CD4-positive, alpha-beta T cell treated with Interleukin-10 for 1 hour (primary cell): Measurements from ENCODE around the gene KYNU.
"Not testable (repeated sequence)": the region's sequence is repeated elsewhere in the genome, so short reads cannot be mapped to it uniquely, and the experiment has no call there.

Experiments
- DNase-seq: peaks from one replicate; pipeline ENCODE4 v3.0.0-alpha.2; 2020

Gene KYNU

GRCh38 chr2:142926445-142926844 is 49.0 kb downstream of the KYNU start:
- DNase-seq = no peak

- no peak for DNase-seq
These were observed 53.5 kb downstream of the KYNU start for GRCh38 chr2:142930835-142931398.

- no peak for DNase-seq
These were observed 56.5 kb downstream of the KYNU start for GRCh38 chr2:142933916-142934315.

GRCh38 chr2:142935563-142936089 is 58.2 kb downstream of the KYNU start:
- no peak for DNase-seq

- DNase-seq = no peak
These were observed 59.2 kb downstream of the KYNU start for GRCh38 chr2:142936629-142937028.

GRCh38 chr2:142937347-142937746 is 59.9 kb downstream of the KYNU start:
- no peak for DNase-seq

- DNase-seq = no peak
These were observed 60.8 kb downstream of the KYNU start for GRCh38 chr2:142938240-142938639.

GRCh38 chr2:142940606-142941223 is 63.3 kb downstream of the KYNU start:
- no peak for DNase-seq

- no peak for DNase-seq
These were observed 65.2 kb downstream of the KYNU start for GRCh38 chr2:142942690-142943089.

GRCh38 chr2:142944264-142944663 is 66.8 kb downstream of the KYNU start:
- no peak for DNase-seq

GRCh38 chr2:142944721-142945120 is 67.3 kb downstream of the KYNU start:
- no peak for DNase-seq

GRCh38 chr2:142946941-142947340 is 69.5 kb downstream of the KYNU start:
- no peak for DNase-seq

GRCh38 chr2:142948723-142949122 is 71.3 kb downstream of the KYNU start:
- not testable (repeated sequence) for DNase-seq

GRCh38 chr2:142950323-142950722 is 72.9 kb downstream of the KYNU start:
- DNase-seq = not testable (repeated sequence)

GRCh38 chr2:142951190-142952007 is 73.9 kb downstream of the KYNU start:
- DNase-seq = no peak

- no peak for DNase-seq
These were observed 74.6 kb downstream of the KYNU start for GRCh38 chr2:142952018-142952417.

- no peak for DNase-seq
These were observed 75.5 kb downstream of the KYNU start for GRCh38 chr2:142952793-142953494.

- no peak for DNase-seq
These were observed 77.0 kb downstream of the KYNU start for GRCh38 chr2:142954493-142954892.

GRCh38 chr2:142957144-142957543 is 79.7 kb downstream of the KYNU start:
- no peak for DNase-seq

- no peak for DNase-seq
These were observed 83.7 kb downstream of the KYNU start for GRCh38 chr2:142961202-142961601.

GRCh38 chr2:142965443-142965842 is 88.0 kb downstream of the KYNU start:
- DNase-seq = no peak

- no peak for DNase-seq
These were observed 88.8 kb downstream of the KYNU start for GRCh38 chr2:142966284-142966683.

GRCh38 chr2:142967060-142967459 is 89.6 kb downstream of the KYNU start:
- no peak for DNase-seq
